DMS53 (cell line): ENCODE results near the gene CCDC177.

Experiments used
- DNase-seq: peaks from one replicate; lab custom pipeline; 2025; lab: John Stamatoyannopoulos, UW

The CCDC177 gene

GRCh38 chr14:69528930-69529329 is 45.7 kb downstream of the CCDC177 start:
- DNase-seq = no peak

- DNase-seq = no peak
These were observed 46.5 kb downstream of the CCDC177 start for GRCh38 chr14:69528143-69528542.

- no peak for DNase-seq
These were observed 47.0 kb downstream of the CCDC177 start for GRCh38 chr14:69527635-69528034.

GRCh38 chr14:69525896-69526295 is 48.8 kb downstream of the CCDC177 start:
- no peak for DNase-seq

GRCh38 chr14:69522026-69522425 is 52.6 kb downstream of the CCDC177 start:
- no peak for DNase-seq
